Embryonic facial prominence (tissue), 1 donor: ENCODE measurements around the gene FZD1.
"Not testable (repeated sequence)": the region's sequence is repeated elsewhere in the genome, so short reads cannot be mapped to it uniquely, and the experiment has no call there.

Experiments used
- DNase-seq: peaks from one replicate; pipeline ENCODE4 v3.0.0-alpha.2; 2016; ENCODE audit errors: extremely low spot score

Gene FZD1

GRCh38 chr7:91295576-91295975, 31.3 kb downstream of the FZD1 start:
- DNase-seq = no peak

DNA sequence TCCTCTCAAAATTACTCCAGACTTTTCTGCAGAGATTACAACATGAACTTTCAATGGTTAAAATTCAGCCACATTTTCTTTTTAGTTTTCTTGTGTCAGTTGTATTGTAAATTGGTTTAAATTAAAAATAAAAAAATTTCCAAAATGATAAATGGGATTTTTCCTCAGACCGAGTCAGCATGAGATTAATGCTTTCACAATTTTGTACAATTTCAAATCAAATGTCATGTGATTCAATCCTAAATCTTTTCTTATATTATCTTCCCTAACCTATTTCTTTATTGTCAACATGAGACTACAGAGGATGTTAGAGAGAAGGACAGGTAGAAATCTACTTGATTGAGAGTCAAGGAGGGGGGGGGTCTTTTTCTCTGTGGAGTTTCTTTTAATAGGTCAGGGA, 33.7 kb downstream of the FZD1 start:
- DNase-seq = no peak

GRCh38 chr7:91299952-91300775, 35.9 kb downstream of the FZD1 start:
- DNase-seq = no peak

DNA sequence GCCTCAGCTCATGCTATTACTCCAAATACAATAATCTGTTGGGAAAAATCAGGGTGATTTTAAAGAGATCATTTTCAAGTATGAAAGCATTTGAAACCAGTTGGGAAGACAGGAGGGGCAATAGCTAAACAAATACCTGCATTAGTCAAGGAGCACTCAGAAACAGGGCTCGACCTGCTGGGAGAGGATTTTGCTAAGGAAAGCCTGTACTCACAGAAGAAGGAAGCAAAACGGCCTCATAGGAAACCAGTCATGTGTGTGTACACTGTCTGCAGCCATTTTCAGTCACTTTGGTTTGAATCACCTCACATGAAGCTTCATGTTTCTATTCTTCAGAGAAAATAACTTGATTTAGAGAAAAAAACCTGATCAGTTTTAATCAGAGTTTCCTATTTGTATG, 38.6 kb downstream of the FZD1 start:
- no peak for DNase-seq

DNA sequence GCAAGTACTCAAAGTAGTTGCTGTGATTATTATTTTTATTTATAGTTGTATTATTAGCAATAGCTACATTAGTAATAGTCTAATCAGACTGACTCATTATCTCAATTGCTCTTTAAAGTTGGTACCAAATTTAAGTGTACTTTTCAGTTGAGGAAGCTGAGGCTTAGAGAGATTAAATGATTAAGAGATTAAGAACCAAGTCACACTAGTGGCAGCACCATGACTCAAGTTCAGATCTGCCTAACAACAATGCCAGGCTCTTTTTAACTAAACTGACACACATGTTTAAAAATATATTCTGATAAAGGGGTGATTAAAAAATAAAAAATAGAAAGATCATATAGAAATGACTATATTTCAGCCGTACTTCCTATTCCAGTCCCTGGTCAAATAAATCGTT, 42.0 kb downstream of the FZD1 start:
- DNase-seq = no peak

GRCh38 chr7:91307467-91307866, 43.2 kb downstream of the FZD1 start:
- no peak for DNase-seq

DNA sequence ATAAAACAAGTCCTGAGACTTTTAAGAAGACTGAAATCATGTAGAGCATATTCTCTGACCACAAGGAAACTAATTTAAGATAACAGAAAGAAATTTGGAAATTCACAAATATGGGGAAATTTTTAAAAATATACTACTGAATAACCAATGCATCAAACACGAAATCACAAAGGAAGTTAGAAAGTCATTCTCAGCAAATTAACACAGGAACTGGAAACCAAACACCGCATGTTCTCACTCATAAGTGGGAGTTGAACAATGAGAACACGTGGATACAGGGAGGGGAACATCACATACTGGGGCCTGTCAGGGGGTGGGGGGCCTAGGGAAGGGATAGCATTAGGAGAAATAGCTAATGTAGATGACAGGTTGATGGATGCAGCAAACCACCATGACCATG, 44.0 kb downstream of the FZD1 start:
- not testable (repeated sequence) for DNase-seq

DNA sequence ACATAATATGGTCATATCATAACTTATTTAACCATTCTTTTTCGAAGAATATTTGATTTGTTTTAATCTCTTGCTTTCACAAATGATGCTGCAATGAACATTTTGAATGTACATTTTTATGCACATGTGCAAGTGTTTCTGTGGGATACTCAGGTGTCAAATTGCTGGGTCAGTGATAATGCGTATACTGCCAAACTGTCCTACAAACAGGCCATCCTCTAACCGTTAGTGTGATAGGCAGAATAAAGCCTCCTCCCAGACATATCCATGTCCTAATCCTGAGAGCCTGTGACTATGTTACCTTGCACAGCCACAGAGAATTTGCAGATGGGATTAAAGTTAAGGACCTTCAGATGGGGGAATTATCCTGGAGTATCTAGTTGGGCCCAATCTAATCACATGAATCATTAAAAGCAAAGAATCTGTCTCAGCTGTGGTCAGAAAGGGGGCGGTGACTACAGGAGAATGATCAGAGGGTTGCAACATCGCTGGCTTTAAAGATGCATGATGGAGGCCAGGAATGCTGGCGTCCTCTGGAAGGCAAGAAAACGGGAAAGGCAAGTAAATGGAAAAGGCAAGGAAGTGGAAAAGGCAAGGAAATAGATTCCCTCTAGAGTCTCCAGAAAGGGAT, 46.7 kb downstream of the FZD1 start:
- no peak for DNase-seq

- DNase-seq = no peak
These were observed 47.6 kb downstream of the FZD1 start for GRCh38 chr7:91311839-91312238.

GRCh38 chr7:91313113-91313512, 48.9 kb downstream of the FZD1 start:
- DNase-seq = no peak

GRCh38 chr7:91314591-91315323, 50.5 kb downstream of the FZD1 start:
- no peak for DNase-seq

DNA sequence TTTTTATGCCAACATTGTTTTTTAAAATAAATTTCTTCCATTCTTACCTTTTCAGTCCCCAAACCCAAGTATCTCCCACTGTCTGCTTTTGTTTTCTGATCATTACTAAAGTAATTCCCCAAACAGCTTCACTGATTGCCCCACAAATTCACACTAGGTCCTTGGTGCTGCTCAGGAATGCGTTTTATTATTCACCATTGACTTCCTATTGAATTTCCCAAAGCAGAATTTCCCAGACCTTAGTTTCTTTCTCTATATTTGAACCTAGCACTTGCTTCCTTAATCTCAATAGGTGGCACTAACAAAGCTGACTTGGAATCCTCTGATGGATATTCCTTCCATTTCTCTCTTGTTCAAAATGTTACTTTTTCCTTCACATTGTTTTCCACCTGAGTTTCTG, 52.2 kb downstream of the FZD1 start:
- DNase-seq = no peak

- no peak for DNase-seq
These were observed 55.1 kb downstream of the FZD1 start for GRCh38 chr7:91319351-91319750.

DNA sequence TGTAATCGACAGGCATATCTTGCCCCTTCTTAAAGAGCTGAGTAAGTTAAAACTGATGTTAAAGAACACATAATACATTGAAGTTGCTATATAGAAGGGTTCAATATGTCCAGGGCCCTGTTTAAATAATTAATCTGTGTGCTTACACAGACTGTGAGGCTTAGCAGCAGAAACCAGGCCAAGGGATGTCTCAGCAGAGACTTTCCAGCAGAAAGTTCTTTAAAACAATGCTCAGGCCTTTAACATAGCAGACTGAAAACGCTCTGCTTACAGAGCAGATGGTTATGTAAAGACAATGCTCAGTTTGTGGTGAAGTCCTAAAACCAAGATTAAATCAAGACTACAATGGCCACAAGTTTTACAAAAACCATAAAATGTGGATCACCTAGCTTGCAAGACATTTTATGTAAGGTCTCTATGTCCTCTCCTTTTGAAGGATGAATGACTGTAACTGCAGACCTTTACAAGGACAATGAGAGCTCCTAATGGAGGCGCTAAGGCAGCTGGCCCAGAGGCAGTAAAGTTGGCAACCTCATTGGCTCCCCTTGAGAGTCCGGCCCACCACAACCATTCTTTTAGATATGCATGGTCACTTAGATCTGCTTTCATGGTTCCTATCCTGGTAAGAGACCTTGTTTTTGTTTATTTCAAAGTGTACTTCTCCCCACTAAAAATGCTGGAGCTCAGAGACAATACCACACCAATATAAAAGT, 56.3 kb downstream of the FZD1 start:
- no peak for DNase-seq
